Heart left ventricle (tissue), 13 donors: ENCODE data around the gene SPI1.

ENCODE experiments used
- POLR2A ChIP-seq, 2 donors: fragments of 450-650 bp; IDR thresholded peaks; one replicate each; pipeline ENCODE4 v1.6.1; 2017; ENCODE audit warnings: antibody characterized with exemption in 2 of 2, mild to moderate bottlenecking in 2 of 2, moderate library complexity in 2 of 2
- TF ChIP-seq, protein P1 (sequence below), 12 donors: fragments of 200-600 bp; sonication (generic) in 4 of 12; IDR thresholded peaks; one replicate each; pipeline versions ENCODE4 v1.5.0 to v1.8.0; 2018 to 2022; ENCODE audit warnings: antibody characterized with exemption in 12 of 12, mild to moderate bottlenecking in 5 of 12
- donor health status: ischemic (EF 13 %, LVEDD 7.1; RV severe dilation, severe dysfunction).
- donor health status: DM: no; HTN: yes; CAD: no.
- donor health status: DM: no; HTN: no; CAD: no.
- donor health status: ischemic (EF 25% LVEDD 6.9; RV normal size, moderate dysfunction).
- donor health status: ischemic (EF 25% LVEDD 5.7; RV mildly dilated, moderate dysfunction).
- donor health status: ischemic (EF 35%, LVEDD 5.7; RV mildly dilated, moderate dysfunction).
- donor health status: nonischemic (EF 11% LVEDD 7.7; RV severe dilation, severe dysfunction).
- donor health status: DM: yes; HTN: yes; CAD: no.
- donor health status: PGD.
- donor health status: ischemic (EF 29% LVEDD 5.4; RV normal size, mild dysfunction).
- donor health status: nonischemic (EF 23%, LVEDD 6.1; RV moderate dilation, normal function).

DNA sequence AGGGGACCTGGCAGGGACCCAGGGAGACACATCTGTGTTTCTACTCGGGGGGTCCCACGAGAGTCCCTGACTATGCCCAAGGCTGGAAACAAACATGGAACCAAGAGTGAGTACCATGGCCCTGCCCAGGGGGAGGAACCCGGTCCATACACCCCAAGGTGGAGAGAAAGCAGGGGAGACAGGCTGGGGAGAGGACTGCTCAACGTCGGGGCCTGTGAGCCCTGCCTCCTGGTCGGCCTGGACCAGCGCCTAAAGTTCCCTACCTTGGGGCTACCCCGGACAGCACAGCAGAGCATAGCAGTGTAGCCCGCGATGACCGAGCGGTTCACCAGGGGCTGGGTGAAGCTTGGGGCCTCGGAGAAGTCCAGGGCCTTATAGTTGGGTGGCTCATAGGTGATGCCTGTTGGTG, 46.0 kb downstream of the SPI1 start:
- TF ChIP-seq, protein P1, sequence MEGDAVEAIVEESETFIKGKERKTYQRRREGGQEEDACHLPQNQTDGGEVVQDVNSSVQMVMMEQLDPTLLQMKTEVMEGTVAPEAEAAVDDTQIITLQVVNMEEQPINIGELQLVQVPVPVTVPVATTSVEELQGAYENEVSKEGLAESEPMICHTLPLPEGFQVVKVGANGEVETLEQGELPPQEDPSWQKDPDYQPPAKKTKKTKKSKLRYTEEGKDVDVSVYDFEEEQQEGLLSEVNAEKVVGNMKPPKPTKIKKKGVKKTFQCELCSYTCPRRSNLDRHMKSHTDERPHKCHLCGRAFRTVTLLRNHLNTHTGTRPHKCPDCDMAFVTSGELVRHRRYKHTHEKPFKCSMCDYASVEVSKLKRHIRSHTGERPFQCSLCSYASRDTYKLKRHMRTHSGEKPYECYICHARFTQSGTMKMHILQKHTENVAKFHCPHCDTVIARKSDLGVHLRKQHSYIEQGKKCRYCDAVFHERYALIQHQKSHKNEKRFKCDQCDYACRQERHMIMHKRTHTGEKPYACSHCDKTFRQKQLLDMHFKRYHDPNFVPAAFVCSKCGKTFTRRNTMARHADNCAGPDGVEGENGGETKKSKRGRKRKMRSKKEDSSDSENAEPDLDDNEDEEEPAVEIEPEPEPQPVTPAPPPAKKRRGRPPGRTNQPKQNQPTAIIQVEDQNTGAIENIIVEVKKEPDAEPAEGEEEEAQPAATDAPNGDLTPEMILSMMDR (IDR thresholded peaks at IDR 0.05): no peak
- no peak for TF ChIP-seq POLR2A (IDR thresholded peaks at IDR 0.05)
